Cardiac septum (tissue), 1 donor: Measurements from ENCODE around the gene MSANTD1. TPM values are rescaled to one million over a fixed set of nuclear protein-coding genes. Genes with fewer than 3 reads are reported as not detected.
A peak's percentile ranks its signal among the peaks of the same experiment; 100 is the strongest.

Experiments used
- DNase-seq: peaks from one replicate; pipeline ENCODE4 v3.0.0-alpha.2; 2020; ENCODE audit warnings: low spot score
- intact Hi-C: fragments of 100-400 bp; cut with DNase I; formaldehyde crosslinking; loops from one replicate; pipeline ENCODE4 v1.14.0; 2022
- long read RNA-seq: library from polyadenylated mRNA; unstranded; transcript quantifications from one replicate; pipeline ENCODE4 v2.0.0, GENCODE V29; 2021
- total RNA-seq: library from RNA; stranded (reverse); fragmentation: NEBNext Ultra II Directional; extraction: Animal tissue kit (Norgen Biotek cat#: 25700); gene quantifications from one replicate; pipeline ENCODE4 v1.2.1, GENCODE V29; 2021
- donor health status: DM: no; HTN: no; CAD: no.

MSANTD1 gene
- total RNA-seq: 1.1 TPM
- long read RNA-seq: 0 reads

DNA sequence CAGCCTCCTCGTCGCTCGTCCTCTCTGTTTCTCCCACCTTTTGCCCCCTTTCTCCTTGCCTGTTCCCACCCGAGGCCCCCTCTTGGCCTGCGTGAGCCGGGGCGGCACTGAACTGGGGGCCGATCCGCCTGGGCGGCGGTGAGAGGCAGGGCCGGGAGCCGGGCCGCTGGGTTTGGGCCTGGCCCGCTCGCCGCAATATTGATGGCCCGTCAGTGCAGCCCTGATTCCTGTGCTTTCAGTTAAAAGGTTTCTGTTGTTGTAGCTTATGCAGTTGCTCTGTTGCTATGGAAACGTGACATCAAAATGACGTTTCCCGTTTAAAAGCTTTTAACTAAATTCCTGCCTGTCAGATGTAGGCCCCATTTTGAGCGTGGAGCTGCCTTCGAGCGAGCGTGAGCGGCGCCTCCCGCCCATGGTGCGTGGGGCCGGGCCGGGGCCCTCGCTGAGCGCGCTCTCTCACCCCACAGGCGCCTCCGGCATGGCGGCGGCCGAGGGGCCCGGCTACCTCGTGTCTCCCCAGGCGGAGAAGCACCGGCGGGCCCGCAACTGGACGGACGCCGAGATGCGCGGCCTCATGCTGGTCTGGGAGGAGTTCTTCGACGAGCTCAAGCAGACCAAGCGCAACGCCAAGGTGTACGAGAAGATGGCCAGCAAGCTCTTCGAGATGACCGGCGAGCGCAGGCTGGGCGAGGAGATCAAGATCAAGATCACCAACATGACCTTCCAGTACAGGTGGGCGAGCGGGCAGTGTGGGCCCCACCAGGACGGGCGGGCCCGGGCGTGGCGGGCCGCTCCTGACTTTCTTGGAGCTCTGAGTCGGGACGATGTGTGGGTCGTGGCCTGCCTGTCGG is at the start of gene MSANTD1:
Gene MSANTD1, plus strand, starts transcription at position 349 of the 851 bp plus-strand sequence. Its CDS starts 64 bp downstream, at position 413.
- intact Hi-C loops: no loop called here
- DNase-seq: no peak

- intact Hi-C loops: no loop called here
- DNase-seq: no peak
These were observed 49.1 kb upstream of the MSANTD1 start for GRCh38 chr4:3199653-3200422.

- intact Hi-C loops: no loop called here
- no peak for DNase-seq
These were observed 48.4 kb upstream of the MSANTD1 start for GRCh38 chr4:3200423-3201090.

GRCh38 chr4:3201718-3202702 is 46.9 kb upstream of the MSANTD1 start:
- intact Hi-C loops: no loop called here
- DNase-seq: peak; percentile 73

GRCh38 chr4:3202836-3203820 is 45.8 kb upstream of the MSANTD1 start:
- peak; percentile 66 for DNase-seq
- intact Hi-C loops: no loop called here

GRCh38 chr4:3203971-3204431 is 45.0 kb upstream of the MSANTD1 start:
- intact Hi-C loops: no loop called here
- DNase-seq: peak; percentile 33

- intact Hi-C loops: no loop called here
- DNase-seq: peak; percentile 33
These were observed 43.0 kb upstream of the MSANTD1 start for GRCh38 chr4:3205995-3206394.

GRCh38 chr4:3206439-3207100 is 42.4 kb upstream of the MSANTD1 start:
- intact Hi-C loops: no loop called here
- no peak for DNase-seq

DNA sequence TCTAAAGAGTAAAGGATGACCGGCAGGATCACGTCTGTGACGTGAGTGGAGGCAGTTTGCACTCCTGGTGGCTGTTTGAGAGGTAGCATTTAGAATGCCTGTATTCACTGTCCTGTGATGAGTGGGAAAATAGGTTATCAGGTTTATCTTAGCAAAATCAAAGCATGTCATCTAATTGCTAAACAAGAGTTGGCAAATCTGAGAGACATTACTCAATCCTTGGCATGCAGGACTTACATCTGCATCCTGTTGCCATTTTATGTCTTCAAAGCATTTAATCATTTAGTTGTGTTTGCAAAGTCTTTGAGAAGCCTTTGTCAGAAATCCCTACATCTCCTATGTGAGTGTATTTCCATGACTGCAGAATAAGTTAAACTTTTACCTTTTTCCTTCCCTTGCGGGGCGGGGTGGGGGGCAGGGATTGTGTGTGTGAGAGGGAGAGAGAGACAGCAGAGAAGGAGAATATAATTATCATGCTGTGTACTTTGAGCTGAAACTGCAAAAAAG is 41.4 kb upstream of the MSANTD1 start:
- DNase-seq: no peak
- intact Hi-C loops: no loop called here

- DNase-seq: peak; percentile 66
- intact Hi-C loops: no loop called here
These were observed 40.1 kb upstream of the MSANTD1 start for GRCh38 chr4:3208826-3209225.

- peak; percentile 66 for DNase-seq
- intact Hi-C loops: no loop called here
These were observed 39.2 kb upstream of the MSANTD1 start for GRCh38 chr4:3209551-3210325.

DNA sequence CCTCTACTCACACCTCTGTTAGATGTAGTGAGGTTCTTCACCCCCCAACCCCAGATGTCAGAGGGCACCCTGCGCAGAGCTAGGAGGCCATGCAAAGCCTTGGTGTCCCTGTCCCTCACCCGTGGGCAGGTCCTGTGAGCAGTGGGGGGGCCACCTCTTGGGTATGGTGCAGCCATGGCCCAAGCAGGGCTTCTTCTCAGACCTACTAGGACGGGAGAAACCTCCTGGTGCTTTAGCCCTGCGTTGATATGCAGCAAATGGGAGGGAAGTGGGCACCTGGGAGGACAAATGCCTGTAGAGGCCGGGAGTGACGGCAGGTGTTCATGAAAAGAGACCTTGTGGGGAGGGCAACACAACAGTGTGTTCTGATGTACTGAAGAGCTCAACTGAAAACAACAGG is 38.5 kb upstream of the MSANTD1 start:
- intact Hi-C loops: no loop called here
- peak; percentile 60 for DNase-seq

DNA sequence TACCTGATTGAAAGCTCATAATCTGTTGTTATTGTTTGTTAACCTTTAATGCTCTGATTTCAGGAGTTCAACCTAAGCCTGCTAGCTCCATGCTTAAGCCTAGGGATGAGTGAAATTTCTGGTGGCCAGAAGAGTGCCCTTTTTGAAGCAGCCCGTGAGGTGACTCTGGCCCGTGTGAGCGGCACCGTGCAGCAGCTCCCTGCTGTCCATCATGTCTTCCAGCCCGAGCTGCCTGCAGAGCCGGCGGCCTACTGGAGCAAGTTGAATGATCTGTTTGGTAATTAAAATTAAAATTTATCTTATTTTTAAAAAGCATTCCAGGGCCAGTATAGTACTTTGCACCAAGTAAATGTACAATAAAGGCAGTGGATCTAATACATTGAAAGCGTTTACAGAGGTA is 37.1 kb upstream of the MSANTD1 start:
- DNase-seq: no peak
- intact Hi-C loops: no loop called here

DNA sequence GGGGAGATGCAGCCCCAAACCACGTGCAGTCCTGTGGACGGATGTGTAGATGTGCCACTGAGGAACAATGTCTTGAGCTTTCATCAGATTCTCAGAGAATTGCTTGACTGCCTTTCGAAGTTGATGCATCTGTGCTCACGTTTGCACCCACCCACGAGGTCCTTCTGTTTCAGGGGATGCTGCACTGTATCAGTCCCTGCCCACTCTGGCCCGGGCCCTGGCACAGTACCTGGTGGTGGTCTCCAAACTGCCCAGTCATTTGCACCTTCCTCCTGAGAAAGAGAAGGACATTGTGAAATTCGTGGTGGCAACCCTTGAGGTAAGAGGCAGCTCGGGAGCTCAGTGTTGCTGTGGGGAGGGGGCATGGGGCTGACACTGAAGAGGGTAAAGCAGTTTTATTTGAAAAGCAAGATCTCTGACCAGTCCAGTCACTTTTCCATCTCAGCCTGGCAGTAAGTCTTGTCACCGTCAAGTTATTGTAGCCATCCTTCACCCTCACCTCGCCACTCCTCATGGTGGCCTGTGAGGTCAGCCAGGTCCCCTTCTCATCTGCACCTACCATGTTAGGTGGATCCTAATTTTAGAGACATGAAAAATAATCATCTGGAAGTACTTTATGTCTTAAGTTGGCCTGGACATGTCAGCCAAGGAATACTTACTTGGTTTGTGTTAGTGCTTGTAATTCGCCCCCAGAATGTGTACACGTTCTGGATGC is 36.4 kb upstream of the MSANTD1 start:
- intact Hi-C loops: no loop called here
- peak; percentile 56 for DNase-seq

- intact Hi-C loops: no loop called here
- no peak for DNase-seq
These were observed 35.9 kb upstream of the MSANTD1 start for GRCh38 chr4:3213106-3213425.
